Choroid plexus epithelial cell (primary cell): ENCODE measurements around the gene MED9.

Experiments used
- DNase-seq: peaks from one replicate; pipeline ENCODE4 v3.0.0-alpha.2; 2010; ENCODE audit warnings: low read depth
- H3K4me3 ChIP-seq: 2 replicates; pipeline ENCODE4 v1.5.1; 2011; ENCODE audit warnings: low read depth, mild to moderate bottlenecking, control low read depth, low read length, moderate library complexity
- TF ChIP-seq, protein P1 (sequence below): conservative IDR thresholded peaks from 2 replicates; pipeline ENCODE4 v1.5.1; 2011; ENCODE audit warnings: low read depth, mild to moderate bottlenecking, control low read depth, inconsistent platforms, low read length, moderate library complexity

MED9 gene

DNA sequence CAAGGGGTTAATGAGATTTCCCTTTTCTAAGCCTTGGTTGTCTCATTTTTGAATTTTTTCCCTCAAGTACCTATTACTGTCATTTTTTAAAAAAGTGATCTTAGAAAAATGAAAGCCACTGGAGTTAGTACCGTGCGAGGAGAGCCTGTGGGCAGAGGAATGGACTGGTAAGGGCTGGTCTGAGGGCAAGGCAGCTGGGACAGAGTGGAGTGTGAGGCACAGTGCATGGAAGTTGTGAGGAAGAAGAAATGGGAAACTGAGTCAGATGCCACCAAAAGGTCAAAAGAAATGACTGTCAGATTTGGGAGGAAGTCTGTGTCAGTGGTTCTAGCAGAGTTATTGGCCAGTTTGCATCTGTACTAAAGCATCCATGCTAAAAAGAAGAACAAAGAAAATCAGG, 11.2 kb downstream of the MED9 start:
- no peak overlapping the region for H3K4me3 ChIP-seq
- TF ChIP-seq, protein P1, sequence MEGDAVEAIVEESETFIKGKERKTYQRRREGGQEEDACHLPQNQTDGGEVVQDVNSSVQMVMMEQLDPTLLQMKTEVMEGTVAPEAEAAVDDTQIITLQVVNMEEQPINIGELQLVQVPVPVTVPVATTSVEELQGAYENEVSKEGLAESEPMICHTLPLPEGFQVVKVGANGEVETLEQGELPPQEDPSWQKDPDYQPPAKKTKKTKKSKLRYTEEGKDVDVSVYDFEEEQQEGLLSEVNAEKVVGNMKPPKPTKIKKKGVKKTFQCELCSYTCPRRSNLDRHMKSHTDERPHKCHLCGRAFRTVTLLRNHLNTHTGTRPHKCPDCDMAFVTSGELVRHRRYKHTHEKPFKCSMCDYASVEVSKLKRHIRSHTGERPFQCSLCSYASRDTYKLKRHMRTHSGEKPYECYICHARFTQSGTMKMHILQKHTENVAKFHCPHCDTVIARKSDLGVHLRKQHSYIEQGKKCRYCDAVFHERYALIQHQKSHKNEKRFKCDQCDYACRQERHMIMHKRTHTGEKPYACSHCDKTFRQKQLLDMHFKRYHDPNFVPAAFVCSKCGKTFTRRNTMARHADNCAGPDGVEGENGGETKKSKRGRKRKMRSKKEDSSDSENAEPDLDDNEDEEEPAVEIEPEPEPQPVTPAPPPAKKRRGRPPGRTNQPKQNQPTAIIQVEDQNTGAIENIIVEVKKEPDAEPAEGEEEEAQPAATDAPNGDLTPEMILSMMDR: no peak
- no peak for DNase-seq

DNA sequence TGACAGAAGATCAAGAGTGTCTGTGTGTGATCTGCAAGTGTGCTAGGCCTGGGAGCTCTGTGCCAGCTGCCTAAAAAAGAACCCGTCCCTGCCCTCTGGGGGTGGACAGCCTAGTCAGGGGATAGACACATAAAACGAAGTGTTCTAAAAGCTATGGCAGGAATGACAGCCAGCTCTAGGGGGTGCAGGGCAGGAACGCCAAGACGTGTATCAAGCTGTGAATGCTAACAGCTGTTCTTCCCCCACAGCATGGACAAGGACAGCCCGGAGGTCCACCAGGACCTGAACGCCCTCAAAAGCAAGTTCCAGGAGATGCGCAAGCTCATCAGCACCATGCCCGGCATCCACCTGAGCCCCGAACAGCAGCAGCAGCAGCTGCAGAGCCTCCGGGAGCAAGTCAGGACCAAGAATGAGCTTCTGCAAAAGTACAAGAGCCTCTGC, 14.3 kb downstream of the MED9 start:
- DNase-seq: no peak
- H3K4me3 ChIP-seq: no peak overlapping the region
- TF ChIP-seq, protein P1: no peak

DNA sequence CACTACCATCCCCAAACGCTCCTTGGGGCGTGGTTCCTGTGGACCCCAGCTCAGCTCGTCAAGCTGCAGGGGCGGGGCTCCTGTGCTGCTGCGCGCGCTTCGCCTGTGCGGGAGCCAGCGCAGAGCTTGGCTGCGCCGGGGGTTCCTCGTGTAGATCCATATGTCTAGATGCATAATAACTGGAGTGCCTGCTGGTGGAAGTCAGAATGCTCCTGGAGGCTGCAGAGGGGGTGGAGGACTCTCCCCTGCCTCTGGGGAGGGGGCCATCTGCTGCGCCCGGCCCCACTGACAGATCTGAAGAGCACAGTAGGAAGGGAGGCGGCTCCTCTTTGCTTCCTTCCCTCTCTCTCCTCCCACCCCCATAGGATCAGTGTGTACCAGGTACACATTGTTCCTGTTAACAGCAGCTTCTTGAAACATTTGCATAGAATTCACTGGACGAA, 14.8 kb downstream of the MED9 start:
- H3K4me3 ChIP-seq: no peak overlapping the region
- no peak for DNase-seq
- TF ChIP-seq, protein P1: no peak

DNA sequence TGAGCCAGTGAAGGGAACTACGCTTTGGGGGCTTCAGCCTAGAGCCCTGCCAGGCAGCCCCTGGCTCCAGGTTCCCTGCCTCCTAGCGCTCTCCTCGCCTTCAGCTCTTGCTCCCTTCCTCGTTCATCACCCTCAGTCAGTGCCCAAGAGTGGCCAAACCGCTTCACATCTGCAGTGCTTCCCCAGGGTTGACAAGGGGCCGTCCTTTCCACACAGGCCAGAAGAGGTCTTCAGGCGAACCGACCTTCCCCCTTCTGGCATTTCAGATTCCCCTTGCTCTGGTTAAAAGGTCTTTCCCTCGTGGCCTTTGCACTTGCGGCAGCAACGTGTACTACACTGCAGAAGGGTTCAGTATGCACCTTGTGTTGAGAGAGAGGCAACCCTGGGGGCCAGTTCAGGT, 15.3 kb downstream of the MED9 start:
- DNase-seq: no peak
- TF ChIP-seq, protein P1: no peak
- H3K4me3 ChIP-seq: no peak overlapping the region

DNA sequence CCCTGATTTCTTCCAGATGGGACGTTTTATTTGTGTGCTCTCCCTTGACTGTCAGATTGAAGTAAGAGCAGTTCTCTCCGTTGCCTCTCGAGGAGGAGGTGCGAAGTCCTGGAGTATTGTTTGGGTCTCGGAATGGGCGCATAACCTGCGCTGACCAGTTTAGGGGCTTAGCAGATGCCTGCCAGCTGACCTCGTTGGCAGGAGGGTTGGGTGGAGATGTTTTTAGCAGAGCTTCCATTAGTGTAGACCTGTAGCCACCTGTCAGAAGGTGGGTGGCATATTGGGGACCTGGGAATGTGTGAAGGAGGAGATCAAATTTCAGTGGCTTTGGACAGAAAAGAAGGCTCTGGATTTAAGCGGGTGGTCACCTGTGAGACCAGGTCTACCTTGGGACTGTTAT, 15.8 kb downstream of the MED9 start:
- no peak for DNase-seq
- H3K4me3 ChIP-seq: no peak overlapping the region
- TF ChIP-seq, protein P1: no peak

DNA sequence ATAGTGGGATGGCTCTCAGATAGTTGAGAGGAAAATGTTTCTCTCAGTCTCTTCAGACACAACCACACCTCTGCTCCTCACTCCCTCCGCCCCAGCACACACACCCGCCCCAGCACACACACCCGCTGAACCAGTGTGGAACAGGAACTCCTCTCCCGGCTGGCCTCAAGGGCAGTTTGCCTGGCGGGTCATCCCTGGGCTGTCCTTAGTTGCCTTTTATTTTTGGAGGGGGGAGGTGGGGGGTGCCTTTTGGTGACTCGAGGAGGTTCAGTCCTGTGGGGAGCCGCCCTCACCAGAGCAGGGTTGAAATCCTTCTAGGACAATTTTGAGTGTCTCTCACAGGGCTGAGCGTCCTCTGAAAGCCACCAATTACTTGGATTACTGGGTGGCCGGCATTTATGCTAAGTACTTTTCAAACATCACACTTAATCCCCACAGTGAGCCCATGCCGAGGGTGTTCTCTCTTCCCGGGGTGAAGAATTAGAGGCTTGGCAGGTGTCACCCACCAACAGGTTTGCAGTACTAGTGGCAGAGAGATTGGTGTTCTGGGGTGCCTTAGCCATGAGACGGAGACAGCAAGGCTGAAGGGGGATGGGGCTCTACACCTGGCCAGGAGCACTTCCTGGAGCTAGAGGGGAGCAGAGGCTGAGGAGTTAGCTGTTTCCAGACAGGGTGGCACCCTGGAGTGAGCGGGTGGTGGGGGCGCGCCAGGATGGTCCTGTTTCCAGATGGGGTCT, 16.6 kb downstream of the MED9 start:
- TF ChIP-seq, protein P1: no peak
- no peak overlapping the region for H3K4me3 ChIP-seq
- DNase-seq: no peak

DNA sequence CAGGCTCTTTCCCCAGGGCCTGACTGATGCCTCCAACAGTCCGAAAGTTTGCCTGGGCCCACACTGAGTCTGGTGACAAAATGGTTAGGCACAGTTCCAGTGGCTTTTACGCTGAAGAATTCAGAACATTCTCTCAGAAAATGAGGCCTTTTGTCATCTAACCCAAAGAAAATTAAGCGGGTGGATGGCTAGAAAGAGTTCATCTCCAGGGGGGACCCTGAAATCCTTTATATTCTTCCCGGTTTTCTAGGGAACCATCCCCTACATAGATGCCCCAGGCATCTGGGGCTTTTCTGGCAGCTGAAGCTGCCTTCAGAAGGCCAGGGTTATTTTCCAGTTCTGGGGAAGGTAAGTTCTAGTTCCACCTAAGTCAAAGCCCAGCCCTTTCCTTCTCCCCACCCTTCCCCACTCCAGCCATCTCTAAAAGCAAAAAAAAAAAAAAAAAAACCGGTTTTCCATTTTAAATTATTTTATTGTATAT, 17.2 kb downstream of the MED9 start:
- TF ChIP-seq, protein P1: no peak
- no peak for DNase-seq
- H3K4me3 ChIP-seq: no peak overlapping the region
